ENCODE results near the gene DPYD. TPM values are rescaled to one million over a fixed set of nuclear protein-coding genes. Genes with fewer than 3 reads are reported as not detected.

The DPYD gene
- total and polyA plus RNA-seq, 4 donors, result 17.7 to 99.3 (median 74.4) TPM

GRCh38 chr1:97913506-97914139, 7.2 kb downstream of the DPYD start:
- no peaks in the 10 kb centered on the region for H3K9me3 ChIP-seq (ENCODE audit: control insufficient read depth in 4 of 4, insufficient read depth in 3 of 4, low read length in 3 of 4)
- no peaks in the 10 kb centered on the region for H3K27me3 ChIP-seq (ENCODE audit: control insufficient read depth in 3 of 3, insufficient read depth in 3 of 3, low read length in 2 of 3)
- ATAC-seq (ENCODE audit: insufficient read depth, low FRiP score) (no peak), DNase-seq (no peak)
- peaks cover 0 to 13% (median 4%) of the 10 kb centered on the region in 5 donors for H3K4me1 ChIP-seq (ENCODE audit: control insufficient read depth in 5 of 5, insufficient read depth in 5 of 5, low read length in 5 of 5)
- WGBS, 2 donors, result 82 to 92% methylated on average over 3 of the region's 3 CpGs
- no peak for TF ChIP-seq CTCF (IDR thresholded peaks at IDR 0.05; ENCODE audit: control extremely low read depth, extremely low read depth)
- no peak overlapping the region for H3K4me3 ChIP-seq
- no peaks in the 10 kb centered on the region for H3K36me3 ChIP-seq (ENCODE audit: control insufficient read depth in 4 of 4, insufficient read depth in 4 of 4, low read length in 4 of 4)
- no peak overlapping the region for H3K27ac ChIP-seq (ENCODE audit: low read depth in 1 of 2, low read length in 1 of 2)
- H3K9ac ChIP-seq (ENCODE audit: insufficient read depth in 1 of 2, low read length in 2 of 2), result no peak overlapping the region

- Histone ChIP-seq H3K27ac (ENCODE audit: low read depth in 1 of 2, low read length in 1 of 2) (no peak overlapping the region), H3K4me3 (no peak overlapping the region), H3K27me3 (ENCODE audit: control insufficient read depth in 3 of 3, insufficient read depth in 3 of 3, low read length in 2 of 3) (no peaks in the 10 kb centered on the region), H3K36me3 (ENCODE audit: control insufficient read depth in 4 of 4, insufficient read depth in 4 of 4, low read length in 4 of 4) (no peaks in the 10 kb centered on the region), H3K9me3 (ENCODE audit: control insufficient read depth in 4 of 4, insufficient read depth in 3 of 4, low read length in 3 of 4) (no peaks in the 10 kb centered on the region), H3K4me1 (ENCODE audit: control insufficient read depth in 5 of 5, insufficient read depth in 5 of 5, low read length in 5 of 5) (peaks cover 0 to 6% (median 0%) of the 10 kb centered on the region in 5 donors), H3K9ac (ENCODE audit: insufficient read depth in 1 of 2, low read length in 2 of 2) (no peak overlapping the region)
- WGBS, 2 donors, result 52 to 69% methylated on average over 8 of the region's 8 CpGs
- no peak for TF ChIP-seq CTCF (IDR thresholded peaks at IDR 0.05; ENCODE audit: control extremely low read depth, extremely low read depth)
- DNase-seq (no peak), ATAC-seq (ENCODE audit: insufficient read depth, low FRiP score) (no peak)
Observed at GRCh38 chr1:97911266-97912215, 9.3 kb downstream of the DPYD start.

GRCh38 chr1:97909266-97909665, 11.6 kb downstream of the DPYD start:
- H3K9me3 ChIP-seq (ENCODE audit: control insufficient read depth in 4 of 4, insufficient read depth in 3 of 4, low read length in 3 of 4), result no peaks in the 10 kb centered on the region
- ATAC-seq (ENCODE audit: insufficient read depth, low FRiP score), result no peak
- no peak overlapping the region for H3K4me3 ChIP-seq
- H3K4me1 ChIP-seq (ENCODE audit: control insufficient read depth in 5 of 5, insufficient read depth in 5 of 5, low read length in 5 of 5), result peaks cover under 1 to 8% (median 3%) of the 10 kb centered on the region in 5 donors
- no peak overlapping the region for H3K9ac ChIP-seq (ENCODE audit: insufficient read depth in 1 of 2, low read length in 2 of 2)
- no peaks in the 10 kb centered on the region for H3K36me3 ChIP-seq (ENCODE audit: control insufficient read depth in 4 of 4, insufficient read depth in 4 of 4, low read length in 4 of 4)
- DNase-seq, result no peak
- H3K27me3 ChIP-seq (ENCODE audit: control insufficient read depth in 3 of 3, insufficient read depth in 3 of 3, low read length in 2 of 3), result no peaks in the 10 kb centered on the region
- TF ChIP-seq CTCF (IDR thresholded peaks at IDR 0.05; ENCODE audit: control extremely low read depth, extremely low read depth), result no peak
- no peak overlapping the region for H3K27ac ChIP-seq (ENCODE audit: low read depth in 1 of 2, low read length in 1 of 2)

All from lung (tissue), 12 donors.